NCI-H2171 treated with DMSO at 0.1 percent for 48 hours (cell line): ENCODE data around the gene IFITM2.
"Not testable (repeated sequence)": the region's sequence is repeated elsewhere in the genome, so short reads cannot be mapped to it uniquely, and the experiment has no call there.

Experiments
- DNase-seq: peaks from one replicate; lab custom pipeline; 2025; lab: John Stamatoyannopoulos, UW

The IFITM2 gene

DNA sequence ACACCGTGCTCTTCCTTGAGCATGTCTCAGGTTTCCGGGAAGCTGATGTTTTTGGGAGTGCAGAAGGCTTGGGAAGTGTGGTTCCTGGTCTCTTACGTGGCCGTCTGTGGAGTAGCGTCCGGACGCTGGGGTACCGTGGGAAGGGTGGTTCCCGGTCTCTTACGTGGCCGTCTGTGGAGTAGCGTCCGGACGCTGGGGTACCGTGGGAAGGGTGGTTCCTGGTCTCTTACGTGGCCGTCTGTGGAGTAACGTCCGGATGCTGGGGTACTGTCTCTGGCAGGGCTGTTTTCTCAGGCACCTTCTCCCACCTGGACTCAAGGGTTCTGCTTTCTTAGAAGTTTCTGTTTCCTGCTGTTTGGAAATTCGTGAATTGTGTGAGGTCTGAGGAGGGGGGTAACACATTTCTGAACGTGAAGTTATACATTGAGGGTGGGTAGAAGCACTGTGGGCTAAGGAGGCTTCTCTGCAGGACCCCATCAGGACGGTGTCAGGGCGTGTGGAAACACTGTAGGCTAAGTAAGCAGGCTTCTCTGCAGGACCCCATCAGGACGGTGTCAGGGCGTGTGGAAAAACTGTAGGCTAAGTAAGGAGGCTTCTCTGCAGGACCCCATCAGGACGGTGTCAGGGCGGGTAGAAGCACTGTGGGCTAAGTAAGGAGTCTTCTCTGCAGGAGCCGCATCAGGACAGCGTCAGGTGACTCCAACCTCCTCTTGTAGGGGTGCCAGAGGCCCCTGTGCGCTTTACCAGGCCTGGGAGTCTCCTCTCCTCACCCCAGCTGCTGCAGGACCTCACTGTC, 18.4 kb downstream of the IFITM2 start:
- no peak for DNase-seq

DNA sequence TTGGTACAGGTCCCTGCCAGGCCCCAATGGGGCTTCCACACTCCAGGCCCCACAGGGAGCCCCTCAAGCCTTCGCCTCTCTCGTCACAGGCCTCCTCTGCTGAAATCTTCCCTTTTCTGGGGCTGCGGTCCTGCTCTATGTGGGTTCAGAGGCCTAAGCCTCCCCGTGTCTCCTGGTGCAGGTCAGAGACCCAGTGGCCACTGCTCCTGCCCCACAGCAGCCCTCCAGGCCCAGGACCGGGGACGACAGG, 18.9 kb downstream of the IFITM2 start:
- DNase-seq, result no peak

- no peak for DNase-seq
Measured at GRCh38 chr11:326842-327580, 19.4 kb downstream of the IFITM2 start.

DNA sequence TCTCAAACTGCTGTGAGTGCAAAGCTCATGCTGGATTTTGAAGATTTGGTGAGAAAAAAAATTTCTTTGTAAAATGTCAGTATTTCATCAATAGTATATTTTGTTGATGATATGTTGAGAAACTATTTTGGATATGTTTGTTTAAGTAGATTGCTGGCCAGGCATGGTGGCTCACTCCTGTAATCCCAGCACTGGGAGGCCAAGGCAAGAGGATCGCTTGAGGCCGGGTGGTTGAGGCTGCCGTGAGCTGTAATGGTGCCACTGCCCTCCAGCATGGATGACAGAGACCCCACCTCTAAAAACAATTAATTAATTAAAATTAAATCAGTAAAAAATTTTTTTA, 19.9 kb downstream of the IFITM2 start:
- DNase-seq, result no peak

DNA sequence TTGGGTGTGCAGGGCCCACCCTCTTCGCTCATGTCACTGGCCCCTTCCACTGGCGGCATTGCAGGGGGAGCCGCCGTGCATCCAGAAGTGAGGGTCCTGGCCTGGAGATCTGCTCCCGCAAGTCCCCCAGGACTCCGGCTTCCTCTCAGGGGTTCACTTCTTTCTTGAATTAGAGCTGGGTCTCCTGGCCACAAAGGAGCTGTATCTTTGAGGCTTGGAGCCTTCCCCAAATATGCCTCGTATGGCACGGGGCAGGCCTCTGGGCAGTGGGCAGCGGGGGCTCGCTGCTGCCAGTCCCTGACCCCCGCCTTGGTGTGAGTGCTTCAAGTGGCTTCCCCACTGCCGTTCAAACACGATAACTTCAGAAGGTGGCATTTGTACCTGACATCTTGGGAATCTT, 20.4 kb downstream of the IFITM2 start:
- no peak for DNase-seq

GRCh38 chr11:328516-329100, 21.0 kb downstream of the IFITM2 start:
- DNase-seq, result not testable (repeated sequence)

DNA sequence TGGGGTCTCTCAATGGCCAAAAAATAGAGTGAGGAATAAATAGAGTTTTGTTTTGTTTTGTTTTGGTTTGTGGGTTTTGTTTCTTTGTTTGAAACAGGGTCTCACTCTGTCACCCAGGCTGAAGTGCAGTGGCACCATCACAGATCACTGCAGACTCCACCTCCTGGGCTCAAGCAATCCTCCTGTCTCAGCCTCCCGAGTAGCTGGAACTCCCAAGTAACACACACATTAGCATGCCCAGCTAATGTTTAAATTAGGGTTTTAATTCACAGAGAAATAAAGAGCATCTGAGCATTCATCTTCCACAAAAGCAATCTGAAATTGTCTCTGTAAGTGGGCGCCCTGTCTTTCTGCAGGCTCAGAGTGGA, 22.3 kb downstream of the IFITM2 start:
- DNase-seq, result no peak

GRCh38 chr11:330307-330693, 22.7 kb downstream of the IFITM2 start:
- DNase-seq, result no peak

GRCh38 chr11:330694-331357, 23.2 kb downstream of the IFITM2 start:
- DNase-seq, result no peak

DNA sequence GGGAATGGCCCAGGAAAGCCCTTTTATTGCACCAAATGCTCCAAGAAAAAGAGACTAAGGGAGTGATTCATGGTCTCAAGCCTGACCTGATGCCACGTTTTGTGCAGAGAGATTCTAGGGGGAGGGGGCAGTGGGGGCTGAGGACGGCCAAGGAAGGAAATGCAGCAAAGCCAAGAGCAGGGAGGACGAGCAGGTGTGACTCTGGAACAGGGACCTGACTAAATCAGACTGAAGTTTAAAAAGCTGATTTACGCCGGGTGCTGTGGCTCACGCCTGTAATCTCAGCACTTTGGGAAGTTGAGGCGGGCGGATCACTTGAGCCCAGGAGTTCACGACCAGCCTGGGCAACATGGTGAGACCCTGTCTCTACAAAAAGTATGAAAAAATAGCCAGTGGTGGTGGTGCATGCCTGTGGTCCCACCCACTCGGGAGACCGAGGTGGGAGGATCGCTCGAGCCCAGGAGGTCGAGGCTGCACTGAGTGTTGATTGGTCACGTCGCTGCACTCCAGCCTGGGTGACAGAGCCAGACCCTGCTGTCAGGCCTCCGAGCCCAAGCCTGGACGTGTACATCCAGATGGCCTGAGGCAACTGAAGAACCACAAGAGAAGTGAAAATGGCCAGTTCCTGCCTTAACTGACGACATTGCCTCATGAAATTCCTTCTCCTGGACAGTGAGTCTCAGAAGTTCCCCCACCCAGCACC, 23.9 kb downstream of the IFITM2 start:
- no peak for DNase-seq

- DNase-seq, result no peak
Measured at GRCh38 chr11:332651-333480, 25.2 kb downstream of the IFITM2 start.

DNA sequence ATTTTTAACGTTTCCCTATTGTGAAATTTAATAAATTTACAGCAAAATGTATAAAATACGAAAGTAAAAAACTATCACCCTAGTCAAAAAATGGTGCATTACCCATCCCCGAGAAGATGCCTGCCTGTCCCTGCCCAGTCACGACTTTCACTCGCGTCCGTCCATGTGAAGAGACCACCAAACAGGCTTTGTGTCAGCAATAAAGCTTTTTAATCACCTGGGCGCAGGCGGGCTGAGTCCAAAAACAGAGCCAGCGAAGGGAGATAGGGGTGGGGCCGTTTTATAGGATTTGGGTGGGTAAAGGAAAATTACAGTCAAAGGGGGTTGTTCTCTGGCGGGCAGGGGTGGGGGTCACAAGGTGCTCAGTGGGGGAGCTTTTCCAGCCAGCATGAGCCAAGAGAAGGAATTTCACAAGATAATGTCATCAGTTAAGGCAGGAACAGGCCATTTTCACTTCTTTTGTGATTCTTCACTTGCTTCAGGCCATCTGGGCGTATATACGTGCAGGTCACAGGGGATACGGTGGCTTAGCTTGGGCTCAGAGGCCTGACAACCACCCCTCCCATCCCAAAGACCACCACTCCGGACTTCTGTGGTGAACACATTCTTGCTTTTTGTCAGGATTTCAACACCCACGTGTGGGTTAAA, 26.1 kb downstream of the IFITM2 start:
- not testable (repeated sequence) for DNase-seq

DNA sequence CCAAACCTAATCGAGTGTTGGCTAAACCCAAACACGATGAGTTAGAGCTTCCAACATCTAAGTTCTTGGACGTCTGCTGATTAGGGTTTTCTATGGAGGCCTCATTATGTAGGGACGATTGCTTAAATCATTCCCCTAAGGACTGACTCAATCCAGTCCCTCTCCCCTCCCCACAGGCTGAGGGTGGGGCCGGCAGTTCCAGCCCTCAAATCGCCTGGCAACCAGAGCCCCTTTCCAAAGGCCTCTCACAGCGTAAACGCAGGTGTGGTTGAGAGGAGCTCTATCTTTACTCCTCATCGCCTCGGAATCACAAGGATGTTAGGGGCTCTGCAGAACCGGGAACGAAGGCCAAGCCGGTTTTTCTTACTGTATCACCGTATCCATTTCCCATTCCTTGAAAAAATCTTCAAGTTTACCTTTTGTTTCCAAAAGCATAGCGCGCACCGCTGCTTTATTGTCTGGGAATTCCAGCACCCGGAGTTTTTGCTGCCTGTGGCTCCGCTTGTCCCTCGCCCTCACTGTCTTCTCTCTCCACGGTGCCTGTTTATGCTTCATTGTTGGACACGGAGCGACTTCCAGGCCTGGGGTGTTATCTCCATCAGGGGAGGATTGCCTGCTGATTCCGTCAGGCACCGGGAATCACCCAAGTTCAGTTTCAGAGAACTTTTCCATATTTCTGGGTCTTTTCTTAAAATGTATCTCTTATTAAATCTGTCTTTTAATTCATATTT, 26.8 kb downstream of the IFITM2 start:
- no peak for DNase-seq

DNA sequence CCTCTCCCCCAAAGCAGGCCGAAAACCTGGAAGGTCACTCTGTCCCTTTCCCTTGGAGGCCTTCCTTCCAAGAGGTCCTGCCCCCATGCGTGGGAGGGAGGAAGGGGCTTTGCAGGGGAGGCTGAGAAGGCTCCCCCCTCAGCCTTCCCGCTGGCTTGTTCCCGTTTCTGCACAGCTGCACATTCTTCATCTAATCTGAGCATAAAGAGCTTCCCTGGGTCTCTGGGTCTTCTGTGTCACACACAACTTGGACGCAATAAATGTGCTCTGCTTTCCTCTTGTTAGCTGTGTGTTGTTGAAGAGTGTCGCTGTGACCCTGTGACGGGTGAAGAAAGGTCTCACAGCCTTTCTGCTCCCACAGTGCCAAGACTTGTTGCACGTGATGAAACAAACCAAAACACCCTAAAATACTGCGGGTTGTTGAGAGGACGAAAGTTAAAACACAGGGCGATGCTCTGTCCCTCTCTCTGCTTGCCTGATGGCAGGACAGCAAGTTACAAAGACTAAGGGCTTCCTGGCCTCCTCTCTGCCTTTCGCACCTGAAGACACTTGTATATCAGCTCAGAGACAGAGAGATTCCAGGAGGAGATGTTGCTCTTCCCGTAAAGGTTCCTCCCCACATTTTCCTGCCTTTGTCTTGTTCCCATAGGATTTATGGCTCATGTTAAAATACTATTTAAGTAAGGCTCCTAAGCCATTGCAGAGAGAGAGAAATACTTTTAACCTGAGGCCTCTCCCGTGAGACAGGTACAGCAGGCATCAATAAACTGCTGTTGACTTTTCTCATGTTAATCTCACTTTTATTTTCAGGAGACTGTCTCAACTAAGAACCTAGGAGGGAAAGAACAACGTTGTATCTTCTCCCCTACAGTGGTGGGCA, 28.4 kb downstream of the IFITM2 start:
- DNase-seq, result no peak

DNA sequence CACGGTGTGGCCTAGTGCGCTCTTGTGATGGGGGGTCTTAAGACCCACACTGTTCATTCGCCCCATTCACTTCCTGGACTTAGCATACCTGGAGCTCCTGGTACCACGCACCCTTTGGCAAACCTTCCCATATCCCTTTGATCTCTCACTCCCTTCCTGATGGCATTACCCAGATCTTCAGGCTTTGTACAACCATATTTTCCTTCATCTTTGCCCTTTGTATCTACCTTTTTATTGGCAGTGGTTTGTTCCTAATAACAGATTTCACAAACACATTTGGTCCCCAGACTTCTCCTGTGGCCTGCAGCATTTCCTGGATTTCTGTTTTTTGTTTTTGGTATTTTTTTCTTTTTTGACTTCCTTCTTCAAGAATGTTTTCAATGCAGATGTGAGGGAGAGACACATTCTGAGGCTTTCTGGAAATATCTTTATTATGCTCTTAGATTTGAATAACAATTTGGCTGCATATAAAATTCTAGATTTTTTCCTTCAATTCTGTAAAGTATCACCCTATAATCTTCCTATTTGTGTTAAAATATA, 29.1 kb downstream of the IFITM2 start:
- no peak for DNase-seq

DNA sequence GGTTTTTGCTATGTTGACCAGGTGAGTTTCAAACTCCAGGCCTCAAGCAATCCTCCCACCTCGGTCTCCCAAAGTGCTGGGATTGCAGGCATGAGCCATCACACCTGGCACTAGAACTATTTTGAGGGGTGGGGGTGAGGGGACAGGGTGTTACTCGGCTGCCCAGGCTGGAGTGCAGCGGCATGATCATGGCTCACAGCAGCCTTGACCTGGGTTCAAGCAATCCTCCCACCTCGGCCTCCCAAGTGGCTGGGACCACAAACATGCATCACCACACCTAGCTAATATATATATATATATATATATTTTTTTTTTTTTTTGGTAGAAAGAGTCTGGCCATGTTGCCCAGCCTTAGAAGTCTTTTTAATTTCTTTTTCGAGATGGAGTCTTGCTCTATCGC, 30.1 kb downstream of the IFITM2 start:
- no peak for DNase-seq

GRCh38 chr11:339963-340362, 32.3 kb downstream of the IFITM2 start:
- DNase-seq, result no peak

GRCh38 chr11:340539-341512, 33.2 kb downstream of the IFITM2 start:
- no peak for DNase-seq
